DND-41 (cell line): ENCODE data around the gene GMPPA.

Experiments used
- ATAC-seq: fragments of 200-7000 bp; cut with Tn5 transposase; 3 replicates; pipeline ENCODE4 v1.9.1; 2021; ENCODE audit warnings: low read depth; ENCODE audit not compliant: insufficient read depth
- DNase-seq: peaks from one replicate; pipeline ENCODE4 v3.0.0-alpha.2; 2020
- H2AFZ ChIP-seq: 2 replicates; pipeline ENCODE4 v1.6.0; 2012; ENCODE audit warnings: low read depth, low read length
- H3K27ac ChIP-seq: 2 replicates; pipeline ENCODE4 v1.5.1; 2012; ENCODE audit warnings: low read length, inconsistent platforms
- H3K27me3 ChIP-seq: fragments of 200-600 bp; sonication (generic); 2 replicates; pipeline ENCODE4 v1.6.0; 2012; ENCODE audit warnings: low read length, mild to moderate bottlenecking, inconsistent platforms; ENCODE audit not compliant: insufficient read depth, poor library complexity
- H3K36me3 ChIP-seq: 2 replicates; pipeline ENCODE4 v1.5.1; 2012; ENCODE audit warnings: low read length, inconsistent platforms; ENCODE audit not compliant: insufficient read depth
- H3K4me1 ChIP-seq: 2 replicates; pipeline ENCODE4 v1.5.1; 2012; ENCODE audit warnings: mild to moderate bottlenecking, low read length; ENCODE audit not compliant: insufficient read depth
- H3K4me2 ChIP-seq: 2 replicates; pipeline ENCODE4 v1.6.0; 2012; ENCODE audit warnings: mild to moderate bottlenecking, moderate library complexity, low read length, inconsistent platforms; ENCODE audit not compliant: insufficient read depth
- H3K4me3 ChIP-seq, 2 experiments: fragments of 200-600 bp in 1 of 2; shearing (Covaris generic) in 1 of 2; 2 replicates each; pipeline ENCODE4 v1.5.1; 2012 to 2016; ENCODE audit warnings: inconsistent platforms in 2 of 2, low read length in 2 of 2, mild to moderate bottlenecking in 2 of 2, low read depth in 1 of 2, moderate library complexity in 1 of 2
- H3K79me2 ChIP-seq: 2 replicates; pipeline ENCODE4 v1.6.0; 2012; ENCODE audit warnings: low read length, inconsistent platforms; ENCODE audit not compliant: insufficient read depth
- H3K9ac ChIP-seq: 2 replicates; pipeline ENCODE4 v1.6.0; 2012; ENCODE audit warnings: low read depth, mild to moderate bottlenecking, inconsistent platforms, low read length, moderate library complexity
- H3K9me3 ChIP-seq: 2 replicates; pipeline ENCODE4 v1.5.1; 2012; ENCODE audit warnings: low read length, moderate library complexity, mild to moderate bottlenecking, inconsistent platforms; ENCODE audit not compliant: insufficient read depth, severe bottlenecking
- H4K20me1 ChIP-seq: 2 replicates; pipeline ENCODE4 v1.6.0; 2012; ENCODE audit warnings: low read length; ENCODE audit not compliant: insufficient read depth
- EZH2 ChIP-seq: IDR thresholded peaks from 3 replicates; pipeline ENCODE4 v1.6.1; 2012; ENCODE audit warnings: borderline replicate concordance, low read depth, mild to moderate bottlenecking, moderate library complexity, low read length, inconsistent platforms; ENCODE audit not compliant: severe bottlenecking
- TF ChIP-seq, protein P1 (sequence below): IDR thresholded peaks from 2 replicates; pipeline ENCODE4 v1.5.1; 2012; ENCODE audit warnings: borderline replicate concordance, low read length, moderate library complexity, mild to moderate bottlenecking; ENCODE audit not compliant: poor library complexity, severe bottlenecking; ENCODE audit errors: extremely low read depth

Gene GMPPA

DNA sequence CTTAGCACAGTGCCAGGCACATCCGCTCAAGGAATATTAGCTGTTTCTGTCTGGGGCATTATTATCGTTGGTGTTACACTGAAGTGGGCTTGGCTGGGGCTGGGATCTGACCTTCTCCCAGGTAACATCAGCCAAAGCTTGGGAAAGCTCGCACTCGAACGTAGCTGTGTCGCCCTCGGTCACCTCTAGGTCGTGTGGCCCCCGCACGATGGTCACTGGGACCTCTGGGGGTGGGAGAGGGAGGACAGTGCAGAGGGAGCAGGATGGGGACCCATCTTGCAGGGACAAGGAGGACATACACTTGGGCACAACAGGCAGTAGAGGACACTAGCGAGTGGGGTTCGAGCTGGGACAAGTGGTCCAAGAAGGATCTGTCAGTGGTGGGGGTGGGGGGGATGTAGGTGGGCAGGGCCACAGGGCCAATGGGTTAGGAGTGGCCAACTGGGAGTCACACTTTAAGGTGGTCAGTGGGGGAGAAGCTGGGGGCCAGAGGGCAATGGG is 54.8 kb downstream of the GMPPA start:
- no peak overlapping the region for H3K27ac ChIP-seq
- no peaks in the 10 kb centered on the region for H4K20me1 ChIP-seq
- H3K36me3 ChIP-seq: no peaks in the 10 kb centered on the region
- H3K9me3 ChIP-seq: no peaks in the 10 kb centered on the region
- H3K4me3 ChIP-seq: no peak overlapping the region
- TF ChIP-seq, protein P1, sequence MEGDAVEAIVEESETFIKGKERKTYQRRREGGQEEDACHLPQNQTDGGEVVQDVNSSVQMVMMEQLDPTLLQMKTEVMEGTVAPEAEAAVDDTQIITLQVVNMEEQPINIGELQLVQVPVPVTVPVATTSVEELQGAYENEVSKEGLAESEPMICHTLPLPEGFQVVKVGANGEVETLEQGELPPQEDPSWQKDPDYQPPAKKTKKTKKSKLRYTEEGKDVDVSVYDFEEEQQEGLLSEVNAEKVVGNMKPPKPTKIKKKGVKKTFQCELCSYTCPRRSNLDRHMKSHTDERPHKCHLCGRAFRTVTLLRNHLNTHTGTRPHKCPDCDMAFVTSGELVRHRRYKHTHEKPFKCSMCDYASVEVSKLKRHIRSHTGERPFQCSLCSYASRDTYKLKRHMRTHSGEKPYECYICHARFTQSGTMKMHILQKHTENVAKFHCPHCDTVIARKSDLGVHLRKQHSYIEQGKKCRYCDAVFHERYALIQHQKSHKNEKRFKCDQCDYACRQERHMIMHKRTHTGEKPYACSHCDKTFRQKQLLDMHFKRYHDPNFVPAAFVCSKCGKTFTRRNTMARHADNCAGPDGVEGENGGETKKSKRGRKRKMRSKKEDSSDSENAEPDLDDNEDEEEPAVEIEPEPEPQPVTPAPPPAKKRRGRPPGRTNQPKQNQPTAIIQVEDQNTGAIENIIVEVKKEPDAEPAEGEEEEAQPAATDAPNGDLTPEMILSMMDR: no peak
- no peak for TF ChIP-seq EZH2
- DNase-seq: no peak
- no peak for ATAC-seq
- no peak overlapping the region for H2AFZ ChIP-seq
- no peaks in the 10 kb centered on the region for H3K4me1 ChIP-seq
- H3K79me2 ChIP-seq: no peaks in the 10 kb centered on the region
- H3K4me2 ChIP-seq: no peak overlapping the region
- no peak overlapping the region for H3K9ac ChIP-seq
- no peaks in the 10 kb centered on the region for H3K27me3 ChIP-seq

DNA sequence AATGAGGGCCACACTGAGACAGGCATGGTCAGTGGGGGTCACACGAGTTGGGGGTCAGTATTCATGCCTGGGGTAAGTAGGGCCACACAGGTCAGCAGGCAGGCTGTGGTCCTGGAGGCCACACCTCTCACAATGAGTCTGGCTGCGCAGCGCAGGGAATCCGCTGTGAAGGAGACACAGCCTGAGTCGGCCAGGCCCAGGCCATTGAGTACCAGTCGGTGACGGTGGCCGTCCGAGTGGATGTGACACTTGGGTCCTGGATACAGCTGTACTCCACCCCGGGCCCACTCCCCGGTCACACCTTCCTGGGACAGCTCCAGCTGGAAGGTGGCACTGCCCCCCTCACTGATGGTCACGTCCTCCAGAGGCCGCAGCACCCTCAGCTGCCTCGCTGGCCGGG is 55.7 kb downstream of the GMPPA start:
- Histone ChIP-seq H3K27ac (no peak overlapping the region), H3K79me2 (no peaks in the 10 kb centered on the region), H3K4me2 (no peak overlapping the region), H3K9ac (no peak overlapping the region), H3K27me3 (no peaks in the 10 kb centered on the region), H3K4me3 (no peak overlapping the region), H4K20me1 (no peaks in the 10 kb centered on the region), H3K4me1 (no peaks in the 10 kb centered on the region), H2AFZ (no peak overlapping the region), H3K36me3 (no peaks in the 10 kb centered on the region), H3K9me3 (no peaks in the 10 kb centered on the region)
- no peak for DNase-seq
- TF ChIP-seq, protein P1: no peak
- no peak for ATAC-seq

DNA sequence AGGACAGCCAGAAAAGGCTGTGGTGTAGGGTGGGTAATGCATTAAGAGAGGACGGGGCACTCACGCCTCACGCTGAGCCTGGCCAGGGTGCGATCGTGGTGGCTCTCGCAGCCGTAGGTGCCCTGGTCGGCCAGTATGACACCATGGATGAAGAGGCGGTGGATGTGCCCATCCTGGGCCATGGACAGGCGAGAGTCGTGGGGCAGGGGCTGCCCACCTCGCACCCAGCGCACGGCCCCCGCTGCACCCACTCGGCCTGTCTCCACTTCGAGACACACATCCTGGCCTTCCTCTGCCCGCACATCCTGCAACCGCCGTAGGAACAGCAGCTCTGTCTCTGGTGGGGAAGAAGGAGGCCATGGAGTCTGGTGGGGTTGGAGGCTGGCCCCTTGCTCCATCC is 57.3 kb downstream of the GMPPA start:
- Histone ChIP-seq H3K4me3 (no peak overlapping the region), H3K27me3 (no peaks in the 10 kb centered on the region), H3K4me1 (no peaks in the 10 kb centered on the region), H3K9me3 (no peaks in the 10 kb centered on the region), H3K9ac (no peak overlapping the region), H4K20me1 (no peaks in the 10 kb centered on the region; the same call in 1 of the 2 replicates), H3K27ac (no peak overlapping the region), H3K4me2 (no peak overlapping the region), H3K79me2 (no peaks in the 10 kb centered on the region), H2AFZ (no peak overlapping the region), H3K36me3 (no peaks in the 10 kb centered on the region)
- ATAC-seq (no peak), DNase-seq (no peak)
- TF ChIP-seq, protein P1: no peak
- TF ChIP-seq EZH2: no peak

DNA sequence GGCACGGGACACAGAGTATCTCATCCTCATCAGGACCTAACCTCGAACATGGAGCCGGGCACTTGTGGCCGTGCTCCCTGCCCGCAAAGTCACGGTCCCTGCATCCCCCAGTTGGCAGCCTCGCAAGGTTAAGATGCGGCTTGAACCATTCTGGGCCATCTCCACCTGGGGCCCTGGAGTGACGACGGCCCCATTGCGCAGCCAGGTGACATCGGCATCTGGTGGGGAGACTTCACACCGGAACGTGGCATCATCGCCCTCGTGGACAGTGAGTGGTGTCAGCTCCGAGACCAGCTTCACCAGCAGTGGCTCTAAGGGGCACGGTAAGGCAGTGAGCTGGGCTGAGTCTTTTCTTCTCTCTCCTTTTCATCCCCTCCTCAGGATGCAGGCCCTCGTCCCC is 57.7 kb downstream of the GMPPA start:
- Histone ChIP-seq H3K4me3 (no peak overlapping the region), H3K9me3 (no peaks in the 10 kb centered on the region), H3K9ac (no peak overlapping the region), H4K20me1 (no peaks in the 10 kb centered on the region; the same call in 1 of the 2 replicates), H3K4me1 (no peaks in the 10 kb centered on the region), H3K27ac (no peak overlapping the region), H2AFZ (no peak overlapping the region), H3K36me3 (no peaks in the 10 kb centered on the region), H3K4me2 (no peak overlapping the region), H3K79me2 (no peaks in the 10 kb centered on the region), H3K27me3 (no peaks in the 10 kb centered on the region)
- ATAC-seq: no peak
- no peak for DNase-seq
- TF ChIP-seq, protein P1: no peak
